DMS153 treated with DMSO at 0.1 percent for 48 hours (cell line): ENCODE data around the gene CYLC2.

Source experiments
- DNase-seq: peaks from one replicate; lab custom pipeline; 2025; ENCODE audit not compliant: unreplicated experiment; lab: John Stamatoyannopoulos, UW

Gene CYLC2

GRCh38 chr9:102995033-102995432 lies at the start of gene CYLC2:
CYLC2 (plus strand) TSS chr9:102995333; CDS start chr9:102995381, 48 bp downstream.
- no peak for DNase-seq

GRCh38 chr9:102950346-102950745 lies 44.8 kb upstream of the CYLC2 start:
- DNase-seq, result no peak

- DNase-seq, result no peak
Observed at GRCh38 chr9:102966999-102967398, 28.1 kb upstream of the CYLC2 start.

- no peak for DNase-seq
Observed at GRCh38 chr9:102967979-102968378, 27.2 kb upstream of the CYLC2 start.

- no peak for DNase-seq
Observed at GRCh38 chr9:102972780-102973179, 22.4 kb upstream of the CYLC2 start.

- no peak for DNase-seq
Observed at GRCh38 chr9:102974530-102974929, 20.6 kb upstream of the CYLC2 start.

GRCh38 chr9:102975251-102975650 lies 19.9 kb upstream of the CYLC2 start:
- no peak for DNase-seq

- DNase-seq, result no peak
Observed at GRCh38 chr9:102985162-102985895, 9.8 kb upstream of the CYLC2 start.

- no peak for DNase-seq
Observed at GRCh38 chr9:102986425-102986824, 8.7 kb upstream of the CYLC2 start.

- DNase-seq, result no peak
Observed at GRCh38 chr9:103003689-103004088, 8.6 kb downstream of the CYLC2 start.

- no peak for DNase-seq
Observed at GRCh38 chr9:103014242-103014641, 19.1 kb downstream of the CYLC2 start.

- no peak for DNase-seq
Observed at GRCh38 chr9:103025796-103026195, 30.7 kb downstream of the CYLC2 start.

GRCh38 chr9:103037508-103038477 lies 42.7 kb downstream of the CYLC2 start:
- no peak for DNase-seq

- DNase-seq, result no peak
Observed at GRCh38 chr9:103041961-103042360, 46.8 kb downstream of the CYLC2 start.
